Lung (tissue), 12 donors: ENCODE data around the gene LRRC34. TPM values are rescaled to one million over a fixed set of nuclear protein-coding genes. Genes with fewer than 3 reads are reported as not detected.

ENCODE experiments used
- ATAC-seq: fragments of 200-7000 bp; cut with Tn5 transposase; one replicate; pipeline ENCODE4 v1.9.1; 2020; ENCODE audit warnings: moderate number of reproducible peaks; ENCODE audit not compliant: insufficient read depth, low FRiP score
- DNase-seq, 3 donors: peaks; one replicate each; pipeline ENCODE4 v3.0.0-alpha.2; 2013 to 2017
- H3K27ac ChIP-seq, 2 donors: one replicate each; pipeline ENCODE4 v1.5.1; 2013; ENCODE audit warnings: mild to moderate bottlenecking in 2 of 2, moderate library complexity in 2 of 2, control low read depth in 1 of 2, inconsistent platforms in 1 of 2, low read depth in 1 of 2, low read length in 1 of 2
- H3K27me3 ChIP-seq, 3 donors: one replicate each; pipeline ENCODE4 v1.5.1; 2013; ENCODE audit warnings: low read length in 2 of 3; ENCODE audit not compliant: control insufficient read depth in 3 of 3, insufficient read depth in 3 of 3
- H3K36me3 ChIP-seq, 4 donors: one replicate each; pipeline ENCODE4 v1.5.1; 2013; ENCODE audit warnings: low read length in 4 of 4, mild to moderate bottlenecking in 1 of 4, moderate library complexity in 1 of 4; ENCODE audit not compliant: control insufficient read depth in 4 of 4, insufficient read depth in 4 of 4
- H3K4me1 ChIP-seq, 5 donors: one replicate each; pipeline ENCODE4 v1.5.1; 2013; ENCODE audit warnings: low read length in 5 of 5, mild to moderate bottlenecking in 2 of 5, moderate library complexity in 1 of 5; ENCODE audit not compliant: control insufficient read depth in 5 of 5, insufficient read depth in 5 of 5
- H3K4me3 ChIP-seq: one replicate; pipeline ENCODE4 v1.5.1; 2013; ENCODE audit warnings: mild to moderate bottlenecking, control low read depth, moderate library complexity
- H3K9ac ChIP-seq, 2 donors: one replicate each; pipeline ENCODE4 v1.5.1; 2013; ENCODE audit warnings: low read length in 2 of 2, control low read depth in 1 of 2; ENCODE audit not compliant: insufficient read depth in 1 of 2
- H3K9me3 ChIP-seq, 4 donors: one replicate each; pipeline ENCODE4 v1.5.1; 2013; ENCODE audit warnings: low read length in 3 of 4, mild to moderate bottlenecking in 1 of 4, moderate library complexity in 1 of 4; ENCODE audit not compliant: control insufficient read depth in 4 of 4, insufficient read depth in 3 of 4
- WGBS, 2 donors: extraction: QIAGEN DNeasy Blood & Tissue Kit; methylation state at CpG; one replicate each; pipeline ENCODE4 v1.1.7; 2013; 5-methylcytosine and 5-hydroxymethylcytosine counted together
- polyA plus RNA-seq, 2 donors: library from polyadenylated mRNA; stranded (reverse); fragments of 200-250 nt; gene quantifications; one replicate each; pipeline ENCODE4 v1.2.1, GENCODE V29; 2013
- total RNA-seq, 2 donors: library from RNA; depleted of rRNA in 1 of 2; stranded (reverse); fragments of >200 nt in 1 of 2; gene quantifications; one replicate each; pipeline ENCODE4 v1.2.1, GENCODE V29; 2014 to 2021
- TF ChIP-seq, protein P1 (sequence below): IDR thresholded peaks from 2 replicates; pipeline ENCODE4 v1.5.1; 2012; ENCODE audit warnings: mild to moderate bottlenecking; ENCODE audit errors: control extremely low read depth, extremely low read depth
- donor health status: control.
- donor health status: control.
- donor health status: Bipolar disorder and iron deficiency.
- donor health status: healthy.
- donor health status: DM: yes; HTN: yes; CAD: no.

LRRC34 gene
- total and polyA plus RNA-seq, 4 donors = 2.9 to 17.5 (median 6.9) TPM

DNA sequence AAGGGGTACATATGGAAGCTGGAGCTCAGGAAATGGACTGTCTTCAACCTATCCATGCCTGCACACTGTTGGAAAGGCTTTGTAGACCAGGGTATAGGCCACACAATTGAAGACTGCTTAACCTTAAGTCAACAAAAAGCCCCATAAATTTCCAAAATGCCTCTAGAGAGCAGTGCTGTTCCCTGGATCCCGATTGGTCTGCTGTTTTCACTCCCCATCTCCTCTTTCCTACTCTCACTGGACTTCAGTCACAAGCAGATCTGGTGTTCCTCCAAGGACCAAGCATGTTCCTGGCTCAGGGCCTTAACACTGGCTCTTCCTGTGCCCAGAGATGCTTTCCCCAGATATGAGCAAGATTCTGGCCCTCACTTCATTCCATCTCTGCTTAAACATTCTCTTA lies 22.8 kb upstream of the LRRC34 start:
- no peaks in the 10 kb centered on the region for H3K27me3 ChIP-seq
- H3K9ac ChIP-seq = no peak overlapping the region
- no peaks in the 10 kb centered on the region for H3K9me3 ChIP-seq
- no peak overlapping the region for H3K27ac ChIP-seq
- WGBS, 2 donors = 77 to 88% methylated on average over 1 of the region's 1 CpG
- ATAC-seq (no peak), DNase-seq (no peak)
- no peak overlapping the region for H3K4me3 ChIP-seq
- TF ChIP-seq, protein P1, sequence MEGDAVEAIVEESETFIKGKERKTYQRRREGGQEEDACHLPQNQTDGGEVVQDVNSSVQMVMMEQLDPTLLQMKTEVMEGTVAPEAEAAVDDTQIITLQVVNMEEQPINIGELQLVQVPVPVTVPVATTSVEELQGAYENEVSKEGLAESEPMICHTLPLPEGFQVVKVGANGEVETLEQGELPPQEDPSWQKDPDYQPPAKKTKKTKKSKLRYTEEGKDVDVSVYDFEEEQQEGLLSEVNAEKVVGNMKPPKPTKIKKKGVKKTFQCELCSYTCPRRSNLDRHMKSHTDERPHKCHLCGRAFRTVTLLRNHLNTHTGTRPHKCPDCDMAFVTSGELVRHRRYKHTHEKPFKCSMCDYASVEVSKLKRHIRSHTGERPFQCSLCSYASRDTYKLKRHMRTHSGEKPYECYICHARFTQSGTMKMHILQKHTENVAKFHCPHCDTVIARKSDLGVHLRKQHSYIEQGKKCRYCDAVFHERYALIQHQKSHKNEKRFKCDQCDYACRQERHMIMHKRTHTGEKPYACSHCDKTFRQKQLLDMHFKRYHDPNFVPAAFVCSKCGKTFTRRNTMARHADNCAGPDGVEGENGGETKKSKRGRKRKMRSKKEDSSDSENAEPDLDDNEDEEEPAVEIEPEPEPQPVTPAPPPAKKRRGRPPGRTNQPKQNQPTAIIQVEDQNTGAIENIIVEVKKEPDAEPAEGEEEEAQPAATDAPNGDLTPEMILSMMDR = no peak
- H3K36me3 ChIP-seq = no peaks in the 10 kb centered on the region
- peaks cover 0 to 8% (median 0%) of the 10 kb centered on the region in 5 donors for H3K4me1 ChIP-seq

DNA sequence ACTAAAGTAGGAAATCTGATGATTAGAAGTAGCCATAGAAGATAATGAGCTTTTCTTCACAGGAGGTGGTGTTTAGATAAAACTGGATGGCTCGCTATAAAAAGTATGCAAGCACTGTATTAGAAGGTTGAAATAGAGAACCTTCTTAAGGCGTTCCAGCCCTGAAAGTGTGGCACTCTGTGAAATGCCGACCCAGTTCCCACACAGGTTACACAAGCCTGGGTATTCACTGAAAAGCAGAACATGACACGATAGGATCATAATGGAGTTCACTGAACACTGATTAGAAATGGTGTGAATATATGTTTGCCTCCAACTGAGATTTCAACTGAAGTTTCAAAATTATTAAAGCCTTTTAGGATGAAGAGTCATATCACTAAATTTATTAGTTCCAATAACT lies 15.0 kb upstream of the LRRC34 start:
- Histone ChIP-seq H3K9ac (no peak overlapping the region), H3K27ac (no peak overlapping the region), H3K9me3 (no peaks in the 10 kb centered on the region), H3K27me3 (no peaks in the 10 kb centered on the region), H3K36me3 (no peaks in the 10 kb centered on the region), H3K4me1 (peaks cover 0 to 2% (median 0%) of the 10 kb centered on the region in 5 donors), H3K4me3 (no peak overlapping the region)
- DNase-seq (no peak), ATAC-seq (no peak)
- TF ChIP-seq, protein P1 = no peak
- 50 to 79% methylated on average over 4 of the region's 4 CpGs for WGBS, 2 donors

DNA sequence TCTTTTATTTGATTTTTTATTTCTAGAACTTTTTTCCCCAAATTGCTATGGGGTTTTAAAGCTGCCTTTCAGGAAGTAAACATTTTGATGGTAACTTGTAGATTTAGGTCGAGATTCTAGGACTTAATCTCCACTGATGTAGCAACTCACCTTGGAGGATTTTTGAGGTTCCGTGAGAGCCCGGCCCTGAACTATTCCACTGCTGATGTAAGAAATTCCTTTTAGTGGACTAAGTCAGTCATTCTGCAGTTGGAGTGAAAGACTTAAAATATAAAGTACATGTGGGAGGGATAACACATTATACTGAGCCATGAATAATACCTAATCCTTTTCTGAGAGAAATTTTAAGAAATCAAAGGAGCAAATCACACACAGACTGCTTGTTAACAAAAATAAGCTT lies 12.6 kb upstream of the LRRC34 start:
- Histone ChIP-seq H3K9ac (no peak overlapping the region), H3K4me1 (peaks cover 0 to 2% (median 0%) of the 10 kb centered on the region in 5 donors), H3K27me3 (no peaks in the 10 kb centered on the region), H3K9me3 (peaks cover 0 to 2% (median 0%) of the 10 kb centered on the region in 4 donors), H3K4me3 (no peak overlapping the region), H3K27ac (no peak overlapping the region), H3K36me3 (no peaks in the 10 kb centered on the region)
- TF ChIP-seq, protein P1 = no peak
- DNase-seq (no peak), ATAC-seq (no peak)
- 81 to 96% methylated on average over 3 of the region's 3 CpGs for WGBS, 2 donors

DNA sequence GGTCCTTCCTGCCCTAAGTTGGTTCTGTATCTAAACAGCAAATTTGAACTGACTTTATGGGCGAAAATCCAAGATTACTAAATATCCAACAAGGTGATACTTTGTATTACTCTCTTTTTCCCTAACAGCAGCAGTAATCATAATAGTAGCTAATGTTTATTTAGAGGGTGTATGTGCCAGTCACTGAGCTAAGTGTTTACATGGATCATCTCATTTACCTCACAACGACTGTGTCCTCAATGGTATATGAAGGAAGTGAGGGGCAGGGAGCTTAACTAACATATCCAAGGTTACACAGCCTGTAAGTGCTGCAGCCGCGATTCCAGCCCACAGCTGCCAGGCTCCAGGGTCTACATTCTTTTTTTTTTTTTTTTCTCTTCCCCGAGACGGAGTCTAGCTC lies 10.3 kb upstream of the LRRC34 start:
- Histone ChIP-seq H3K9ac (no peak overlapping the region), H3K36me3 (no peaks in the 10 kb centered on the region), H3K4me1 (no peaks in the 10 kb centered on the region), H3K4me3 (no peak overlapping the region), H3K27me3 (no peaks in the 10 kb centered on the region), H3K9me3 (peaks cover 0 to 2% (median 0%) of the 10 kb centered on the region in 4 donors), H3K27ac (no peak overlapping the region)
- 77 to 95% methylated on average over 6 of the region's 6 CpGs for WGBS, 2 donors
- ATAC-seq = no peak
- TF ChIP-seq, protein P1 = no peak
- no peak for DNase-seq
